NCI-H524 treated with DMSO at 0.1 percent for 48 hours (cell line): ENCODE results near the gene THBS4.

Source experiments
- DNase-seq: peaks from one replicate; lab custom pipeline; 2025; lab: John Stamatoyannopoulos, UW

The THBS4 gene

GRCh38 chr5:80048084-80048780, 13.1 kb downstream of the THBS4 start:
- DNase-seq, result no peak

- DNase-seq, result no peak
These were observed 17.3 kb downstream of the THBS4 start for GRCh38 chr5:80052464-80052863.

GRCh38 chr5:80054682-80055081, 19.5 kb downstream of the THBS4 start:
- no peak for DNase-seq

- DNase-seq, result no peak
These were observed 20.5 kb downstream of the THBS4 start for GRCh38 chr5:80055491-80056170.

- no peak for DNase-seq
These were observed 22.0 kb downstream of the THBS4 start for GRCh38 chr5:80057099-80057498.

GRCh38 chr5:80057921-80058320, 22.8 kb downstream of the THBS4 start:
- DNase-seq, result no peak

- DNase-seq, result no peak
These were observed 24.3 kb downstream of the THBS4 start for GRCh38 chr5:80059354-80059980.

- no peak for DNase-seq
These were observed 25.8 kb downstream of the THBS4 start for GRCh38 chr5:80060966-80061365.

GRCh38 chr5:80061547-80061946, 26.4 kb downstream of the THBS4 start:
- DNase-seq, result no peak

GRCh38 chr5:80064124-80064523, 29.0 kb downstream of the THBS4 start:
- DNase-seq, result no peak

- no peak for DNase-seq
These were observed 31.9 kb downstream of the THBS4 start for GRCh38 chr5:80067016-80067415.

GRCh38 chr5:80067531-80068245, 32.5 kb downstream of the THBS4 start:
- no peak for DNase-seq

GRCh38 chr5:80068246-80068636, 33.1 kb downstream of the THBS4 start:
- no peak for DNase-seq

GRCh38 chr5:80068775-80069174, 33.6 kb downstream of the THBS4 start:
- DNase-seq, result no peak

- peak; percentile 95 for DNase-seq
These were observed 34.2 kb downstream of the THBS4 start for GRCh38 chr5:80069251-80069800.

- peak; percentile 55 for DNase-seq
These were observed 34.8 kb downstream of the THBS4 start for GRCh38 chr5:80069918-80070318.

GRCh38 chr5:80070338-80071056, 35.3 kb downstream of the THBS4 start:
- no peak for DNase-seq

GRCh38 chr5:80071510-80072021, 36.4 kb downstream of the THBS4 start:
- no peak for DNase-seq

- DNase-seq, result no peak
These were observed 37.2 kb downstream of the THBS4 start for GRCh38 chr5:80072103-80073073.
